HepG2 (cell line): ENCODE data around the gene VWA1. TPM values are rescaled to one million over a fixed set of nuclear protein-coding genes. Genes with fewer than 3 reads are reported as not detected.
A peak's percentile ranks its signal among the peaks of the same experiment; 100 is the strongest.

ENCODE experiments used
- BORCS8-MEF2B ChIP-seq: sonication (generic); formaldehyde crosslinking; IDR thresholded peaks from 2 replicates; pipeline ENCODE4 v1.8.0; 2022; ENCODE audit warnings: mild to moderate bottlenecking, missing genetic modification reagents
- FOXA1 ChIP-seq, 2 experiments: fragments of 450-650 bp in 1 of 2; sonication (generic) in 1 of 2; formaldehyde crosslinking in 1 of 2; IDR thresholded peaks; 2 replicates each; pipeline versions ENCODE4 v1.4.0 to v1.6.1; 2016 to 2020; ENCODE audit warnings: missing genetic modification reagents in 1 of 2
- GATAD1 ChIP-seq: IDR thresholded peaks from 2 replicates; pipeline ENCODE4 v1.6.1; 2016; ENCODE audit warnings: missing genetic modification reagents, missing compliant biosample characterization
- KLF16 ChIP-seq, 2 experiments: sonication (generic) in 1 of 2; formaldehyde crosslinking in 1 of 2; IDR thresholded peaks; 2 replicates each; pipeline versions ENCODE4 v1.6.1 to v1.8.0; 2016 to 2023; ENCODE audit warnings: missing genetic modification reagents in 2 of 2, missing compliant biosample characterization in 1 of 2
- PHF21A ChIP-seq: sonication (generic); formaldehyde crosslinking; IDR thresholded peaks from 2 replicates; pipeline ENCODE4 v1.5.0; 2020; ENCODE audit warnings: mild to moderate bottlenecking, missing genetic modification reagents
- SOX5 ChIP-seq: IDR thresholded peaks from 2 replicates; pipeline ENCODE4 v1.6.1; 2016; ENCODE audit warnings: borderline replicate concordance
- SPEN ChIP-seq: sonication (generic); formaldehyde crosslinking; IDR thresholded peaks from 2 replicates; pipeline ENCODE4 v1.5.1; 2020; ENCODE audit warnings: low read depth, mild to moderate bottlenecking, missing genetic modification reagents
- SYNCRIP ChIP-seq: fragments of 200-400 bp; formaldehyde crosslinking; IDR thresholded peaks from 2 replicates; pipeline ENCODE4 v1.6.1; 2018; ENCODE audit warnings: mild to moderate bottlenecking, low read depth, low read length; ENCODE audit not compliant: insufficient read depth
- TCF7L2 ChIP-seq: IDR thresholded peaks from 2 replicates; pipeline ENCODE4 v1.6.1; 2011; ENCODE audit warnings: mild to moderate bottlenecking, low read depth, low read length, moderate library complexity
- YEATS4 ChIP-seq: sonication (generic); formaldehyde crosslinking; IDR thresholded peaks from 2 replicates; pipeline ENCODE4 v1.4.0; 2020; ENCODE audit warnings: missing genetic modification reagents, borderline replicate concordance
- ZBTB46 ChIP-seq: sonication (generic); formaldehyde crosslinking; IDR thresholded peaks from 2 replicates; pipeline ENCODE4 v1.4.0; 2020; ENCODE audit warnings: mild to moderate bottlenecking, missing genetic modification reagents, borderline replicate concordance
- ZNF142 ChIP-seq: sonication (generic); formaldehyde crosslinking; IDR thresholded peaks from 2 replicates; pipeline ENCODE4 v1.4.0; 2020; ENCODE audit warnings: missing genetic modification reagents
- ZNF275 ChIP-seq: sonication (generic); formaldehyde crosslinking; IDR thresholded peaks from 2 replicates; pipeline ENCODE4 v1.8.0; 2022; ENCODE audit warnings: missing genetic modification reagents, mild to moderate bottlenecking, inconsistent platforms, borderline replicate concordance
- ZNF605 ChIP-seq: sonication (generic); formaldehyde crosslinking; IDR thresholded peaks from 2 replicates; pipeline ENCODE4 v1.8.0; 2022; ENCODE audit warnings: mild to moderate bottlenecking, missing genetic modification reagents
- ZNF691 ChIP-seq: sonication (generic); formaldehyde crosslinking; IDR thresholded peaks from 2 replicates; pipeline ENCODE4 v1.4.0; 2020; ENCODE audit warnings: missing genetic modification reagents, low read depth, mild to moderate bottlenecking, borderline replicate concordance
- polyA plus RNA-seq, 8 experiments: library from polyadenylated mRNA; depleted of rRNA in 3 of 8; stranded (reverse) in 7 of 8; unstranded in 1 of 8; fragments of >200 nt; fragmentation: Illumina TruSeq in 4 of 8; extraction: Trizol in 4 of 8; gene quantifications; 2 replicates each; pipeline versions ENCODE4 v1.2.1 to v1.2.3, GENCODE V29; 2011 to 2016; ENCODE audit warnings: low read depth in 4 of 8, missing spikeins in 1 of 8, mixed read lengths in 1 of 8; ENCODE audit not compliant: insufficient read depth in 1 of 8
- total RNA-seq, 5 experiments: library from RNA; depleted of rRNA; stranded (reverse); fragments of >200 nt; fragmentation: Illumina TruSeq; extraction: Trizol; gene quantifications; 2 replicates each; pipeline ENCODE4 v1.2.3, GENCODE V29; 2016; ENCODE audit warnings: low read depth in 1 of 5
- TF ChIP-seq, protein P1 (sequence below): sonication (generic); formaldehyde crosslinking; IDR thresholded peaks from 2 replicates; pipeline ENCODE4 v1.4.0; 2020; ENCODE audit warnings: missing genetic modification reagents, borderline replicate concordance

Gene VWA1
- total and polyA plus RNA-seq, 2 of the 13 experiments (the other 11 are each of a cell fraction or from before 2014, with no cell fraction given), result 40.9 to 57.5 TPM

DNA sequence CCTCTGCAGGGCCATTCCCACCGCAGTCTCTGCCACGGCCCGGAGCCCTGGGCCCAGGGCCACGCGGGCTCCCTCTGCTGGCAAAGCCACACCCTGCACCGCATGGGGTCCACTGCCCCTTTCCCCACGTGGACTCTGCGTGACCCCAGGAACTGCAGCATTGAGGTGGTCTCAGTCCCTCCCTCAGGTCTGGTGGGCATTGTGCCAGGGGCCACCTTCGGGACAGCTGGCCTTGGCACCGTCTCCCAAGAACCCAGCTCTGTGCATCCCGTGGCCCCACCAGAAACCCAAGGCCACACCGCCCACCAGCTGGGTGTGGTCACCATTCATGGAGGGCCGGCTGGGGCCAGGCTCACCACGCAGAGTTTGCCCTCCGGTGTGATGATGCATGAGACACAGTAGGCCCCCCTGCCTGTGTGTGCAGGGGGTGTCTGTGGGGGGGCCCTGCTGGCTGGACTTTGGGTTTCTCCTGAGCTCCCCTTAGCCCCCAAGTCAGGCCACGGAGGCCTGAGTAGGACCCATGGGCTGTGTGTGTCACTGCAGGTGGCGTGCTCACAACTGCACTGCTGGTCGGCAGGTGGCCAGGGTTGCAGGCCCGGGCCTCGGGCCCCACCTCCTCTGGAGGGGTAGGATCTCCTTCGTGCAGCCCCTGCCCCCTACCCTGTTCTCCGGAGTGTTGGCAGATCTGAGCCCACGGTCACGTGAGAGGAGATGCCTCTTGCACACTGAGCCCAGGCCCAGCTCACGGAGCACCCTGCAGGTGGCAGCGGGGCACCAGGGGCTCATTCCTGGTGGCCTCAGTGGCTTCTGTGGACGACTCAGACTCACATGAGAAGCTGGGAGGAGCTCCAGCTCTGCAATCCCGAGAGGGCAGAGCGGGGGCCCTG is 5.8 kb downstream of the VWA1 start (continued):
- TF ChIP-seq KLF16 (CRISPR knock-in tag; IDR thresholded peaks at IDR 0.05) (0 out of 4 replicates have a peak, but pooled peaks of 1 of the 2 experiments have one; percentile 21), SYNCRIP (no peak), ZBTB46 (CRISPR knock-in tag) (no peak; the same call in 1 of the 2 replicates), ZNF691 (peak; percentile 79; the same call in 1 of the 2 replicates), ZNF142 (CRISPR knock-in tag) (no peak), ZNF605 (CRISPR knock-in tag) (no peak), ZNF275 (CRISPR knock-in tag) (peak; percentile 67; the same call in 1 of the 2 replicates), BORCS8-MEF2B (CRISPR knock-in tag) (peak; percentile 78), YEATS4 (peak; percentile 66; the same call in 1 of the 2 replicates), GATAD1 (CRISPR knock-in tag) (peak; percentile 28), PHF21A (0 out of 2 replicates have a peak, but pooled peaks have one; percentile 45), SPEN (CRISPR knock-in tag) (peak; percentile 34), TCF7L2 (no peak), SOX5 (CRISPR knock-in tag) (0 out of 2 replicates have a peak, but pooled peaks have one; percentile 11), FOXA1 (IDR thresholded peaks at IDR 0.05) (no peak), FOXA1 (CRISPR knock-in tag; IDR thresholded peaks at IDR 0.05) (0 out of 2 replicates have a peak, but pooled peaks have one; percentile 28)
- TF ChIP-seq, protein P1, sequence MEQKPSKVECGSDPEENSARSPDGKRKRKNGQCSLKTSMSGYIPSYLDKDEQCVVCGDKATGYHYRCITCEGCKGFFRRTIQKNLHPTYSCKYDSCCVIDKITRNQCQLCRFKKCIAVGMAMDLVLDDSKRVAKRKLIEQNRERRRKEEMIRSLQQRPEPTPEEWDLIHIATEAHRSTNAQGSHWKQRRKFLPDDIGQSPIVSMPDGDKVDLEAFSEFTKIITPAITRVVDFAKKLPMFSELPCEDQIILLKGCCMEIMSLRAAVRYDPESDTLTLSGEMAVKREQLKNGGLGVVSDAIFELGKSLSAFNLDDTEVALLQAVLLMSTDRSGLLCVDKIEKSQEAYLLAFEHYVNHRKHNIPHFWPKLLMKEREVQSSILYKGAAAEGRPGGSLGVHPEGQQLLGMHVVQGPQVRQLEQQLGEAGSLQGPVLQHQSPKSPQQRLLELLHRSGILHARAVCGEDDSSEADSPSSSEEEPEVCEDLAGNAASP (CRISPR knock-in tag), result peak; percentile 4; the same call in 1 of the 2 replicates
